ENCODE results near the gene ARPP21. TPM values are rescaled to one million over a fixed set of nuclear protein-coding genes. Genes with fewer than 3 reads are reported as not detected.
A peak's percentile ranks its signal among the peaks of the same experiment; 100 is the strongest.

Gene ARPP21
- polyA plus RNA-seq, 1 of the 3 experiments (the other 2 are of a cell fraction) = 1.6 TPM

GRCh38 chr3:35651851-35652250 is 12.5 kb downstream of the ARPP21 start:
- Histone ChIP-seq H3K4me2 (peak overlapping the region; percentile 31; the same call in 1 of the 2 replicates), H3K4me1 (ENCODE audit: control insufficient read depth in 1 of 2, insufficient read depth in 2 of 2, low read depth in 1 of 2, low read length in 1 of 2) (peaks cover 3 to 7% of the 10 kb centered on the region in 2 experiments; a peak in 1 of 4 replicates), H4K20me1 (ENCODE audit: insufficient read depth) (no peaks in the 10 kb centered on the region), H3K9ac (no peak overlapping the region), H3F3A (replicated peaks; ENCODE audit: insufficient read depth) (peaks cover 8% of the 10 kb centered on the region), H3K27ac (ENCODE audit: low read depth in 2 of 2, low read length in 1 of 2) (peak overlapping the region in 1 of 2 experiments; percentile 35; a peak in 2 of 4 replicates), H3K27me3 (ENCODE audit: insufficient read depth) (no peaks in the 10 kb centered on the region), H3K9me3 (no peaks in the 10 kb centered on the region), H3K79me2 (ENCODE audit: insufficient read depth) (no peaks in the 10 kb centered on the region; the same call in 1 of the 2 replicates), H2AFZ (ENCODE audit: low read depth) (no peak overlapping the region), H3K9me2 (no peaks in the 10 kb centered on the region), H3K36me3 (replicated peaks in 1 of 2; ENCODE audit: control insufficient read depth in 1 of 2, insufficient read depth in 2 of 2, low read length in 1 of 2) (no peaks in the 10 kb centered on the region), H3K4me3 (ENCODE audit: low read depth in 2 of 2, low read length in 1 of 2) (no peak overlapping the region)
- ChIA-PET POLR2A (no interaction called here), CTCF (interaction anchor here (1.0 kb wide), 1 partner anchor 256 kb away, joined by 3 read pairs; no protein-coding TSS in a partner anchor)
- 62% methylated on average over 1 of the region's 1 CpG for WGBS (ENCODE audit: low lambda C conversion rate)
- peak; percentile 65 for TF ChIP-seq FOSL2 (IDR thresholded peaks at IDR 0.05; ENCODE audit: borderline replicate concordance, low read depth)
- peak; percentile 40 for TF ChIP-seq JUND (IDR thresholded peaks at IDR 0.05)
- TF ChIP-seq SIN3A (IDR thresholded peaks at IDR 0.05; ENCODE audit: borderline replicate concordance, low read depth, low read length) = no peak
- no peak for DNase-seq

- Histone ChIP-seq H2AFZ (ENCODE audit: low read depth) (no peak overlapping the region), H3K36me3 (replicated peaks in 1 of 2; ENCODE audit: control insufficient read depth in 1 of 2, insufficient read depth in 2 of 2, low read length in 1 of 2) (no peaks in the 10 kb centered on the region), H3K9me2 (no peaks in the 10 kb centered on the region), H3K4me3 (ENCODE audit: low read depth in 2 of 2, low read length in 1 of 2) (no peak overlapping the region), H3K9me3 (no peaks in the 10 kb centered on the region), H3K79me2 (ENCODE audit: insufficient read depth) (no peaks in the 10 kb centered on the region; the same call in 1 of the 2 replicates), H4K20me1 (ENCODE audit: insufficient read depth) (no peaks in the 10 kb centered on the region), H3K4me2 (no peak overlapping the region), H3F3A (replicated peaks; ENCODE audit: insufficient read depth) (peaks cover 8% of the 10 kb centered on the region), H3K4me1 (ENCODE audit: control insufficient read depth in 1 of 2, insufficient read depth in 2 of 2, low read depth in 1 of 2, low read length in 1 of 2) (peaks cover 3 to 4% of the 10 kb centered on the region in 2 experiments; a peak in 1 of 4 replicates), H3K9ac (no peak overlapping the region), H3K27me3 (ENCODE audit: insufficient read depth) (no peaks in the 10 kb centered on the region), H3K27ac (ENCODE audit: low read depth in 2 of 2, low read length in 1 of 2) (no peak overlapping the region)
- ChIA-PET POLR2A (no interaction called here), CTCF (no interaction called here)
- 82% methylated on average over 7 of the region's 7 CpGs for WGBS (ENCODE audit: low lambda C conversion rate)
- TF ChIP-seq RXRA (IDR thresholded peaks at IDR 0.05; ENCODE audit: borderline replicate concordance, low read depth) (no peak), EP300 (IDR thresholded peaks at IDR 0.05; ENCODE audit: borderline replicate concordance in 1 of 2, low read depth in 1 of 2, low read length in 1 of 2) (no peak), TAF1 (IDR thresholded peaks at IDR 0.05; ENCODE audit: borderline replicate concordance, low read depth, low read length) (no peak), NFIC (IDR thresholded peaks at IDR 0.05; ENCODE audit: borderline replicate concordance) (no peak), YY1 (IDR thresholded peaks at IDR 0.05; ENCODE audit: low read depth) (no peak)
- DNase-seq = no peak
Observed at GRCh38 chr3:35653347-35653746, 14.0 kb downstream of the ARPP21 start.

GRCh38 chr3:35654476-35654875 is 15.2 kb downstream of the ARPP21 start:
- Histone ChIP-seq H3K9me2 (no peaks in the 10 kb centered on the region), H3K36me3 (replicated peaks in 1 of 2; ENCODE audit: control insufficient read depth in 1 of 2, insufficient read depth in 2 of 2, low read length in 1 of 2) (no peaks in the 10 kb centered on the region), H4K20me1 (ENCODE audit: insufficient read depth) (no peaks in the 10 kb centered on the region), H3K4me1 (ENCODE audit: control insufficient read depth in 1 of 2, insufficient read depth in 2 of 2, low read depth in 1 of 2, low read length in 1 of 2) (peaks cover 0 to 3% of the 10 kb centered on the region in 2 experiments; a peak in 1 of 4 replicates), H3K79me2 (ENCODE audit: insufficient read depth) (no peaks in the 10 kb centered on the region; the same call in 1 of the 2 replicates), H2AFZ (ENCODE audit: low read depth) (no peak overlapping the region), H3K27me3 (ENCODE audit: insufficient read depth) (no peaks in the 10 kb centered on the region), H3K4me2 (no peak overlapping the region), H3K9ac (no peak overlapping the region), H3K9me3 (no peaks in the 10 kb centered on the region), H3K4me3 (ENCODE audit: low read depth in 2 of 2, low read length in 1 of 2) (no peak overlapping the region), H3K27ac (ENCODE audit: low read depth in 2 of 2, low read length in 1 of 2) (no peak overlapping the region), H3F3A (replicated peaks; ENCODE audit: insufficient read depth) (peaks cover 8% of the 10 kb centered on the region)
- POLR2A ChIA-PET = no interaction called here
- CTCF ChIA-PET = no interaction called here
- 79% methylated on average over 5 of the region's 5 CpGs for WGBS (ENCODE audit: low lambda C conversion rate)
- TF ChIP-seq FOXM1 (IDR thresholded peaks at IDR 0.05; ENCODE audit: low read depth) (no peak), RAD21 (IDR thresholded peaks at IDR 0.05; ENCODE audit: low read length) (no peak), GABPA (IDR thresholded peaks at IDR 0.05; ENCODE audit: low read depth) (no peak), TEAD4 (IDR thresholded peaks at IDR 0.05; ENCODE audit: borderline replicate concordance, insufficient read depth) (no peak), GATA2 (CRISPR knock-in tag; IDR thresholded peaks at IDR 0.05) (peak; percentile 14; the same call in 1 of the 2 replicates), NFIC (IDR thresholded peaks at IDR 0.05; ENCODE audit: borderline replicate concordance) (no peak)
- DNase-seq = no peak

Data from SK-N-SH (cell line).